ENCODE results near the gene PCBP3.

Gene PCBP3

GRCh38 chr21:45940091-45940490 is 296.6 kb downstream of the PCBP3 start:
- no peak for DNase-seq (ENCODE audit: low read depth)
- TF ChIP-seq CTCF (conservative IDR thresholded peaks at IDR 0.05; ENCODE audit: low read depth, low read length), result no peak

GRCh38 chr21:45940621-45941337 is 297.3 kb downstream of the PCBP3 start:
- H3K4me3 ChIP-seq (ENCODE audit: low read length), result no peak overlapping the region
- DNase-seq (ENCODE audit: low read depth), result no peak
- no peak for TF ChIP-seq CTCF (conservative IDR thresholded peaks at IDR 0.05; ENCODE audit: low read depth, low read length)

More at GRCh38 chr21:45940091-45940490, 296.6 kb downstream of the PCBP3 start:
- H3K4me3 ChIP-seq (ENCODE audit: low read length), result no peak overlapping the region

- no peak for TF ChIP-seq CTCF (conservative IDR thresholded peaks at IDR 0.05; ENCODE audit: low read depth, low read length)
- DNase-seq (ENCODE audit: low read depth), result no peak
- no peak overlapping the region for H3K4me3 ChIP-seq (ENCODE audit: low read length)
Observed at GRCh38 chr21:45941338-45941710, 297.8 kb downstream of the PCBP3 start.

GRCh38 chr21:45941717-45942546 is 298.4 kb downstream of the PCBP3 start:
- TF ChIP-seq CTCF (conservative IDR thresholded peaks at IDR 0.05; ENCODE audit: low read depth, low read length), result no peak
- no peak for DNase-seq (ENCODE audit: low read depth)
- H3K4me3 ChIP-seq (ENCODE audit: low read length), result no peak overlapping the region

- no peak for DNase-seq (ENCODE audit: low read depth)
- no peak for TF ChIP-seq CTCF (conservative IDR thresholded peaks at IDR 0.05; ENCODE audit: low read depth, low read length)
- no peak overlapping the region for H3K4me3 ChIP-seq (ENCODE audit: low read length)
Observed at GRCh38 chr21:45942755-45943629, 299.5 kb downstream of the PCBP3 start.

GRCh38 chr21:45943630-45944540 is 300.4 kb downstream of the PCBP3 start:
- H3K4me3 ChIP-seq (ENCODE audit: low read length), result no peak overlapping the region
- DNase-seq (ENCODE audit: low read depth), result no peak
- TF ChIP-seq CTCF (conservative IDR thresholded peaks at IDR 0.05; ENCODE audit: low read depth, low read length), result no peak

Measured in retinal pigment epithelial cell (primary cell).